Vagina (tissue), 2 donors: ENCODE results near the gene RFK. TPM values are rescaled to one million over a fixed set of nuclear protein-coding genes. Genes with fewer than 3 reads are reported as not detected.

Experiments
- DNase-seq, 2 donors: peaks; one replicate each; pipeline ENCODE4 v3.0.0-alpha.2; 2017; ENCODE audit errors: extremely low spot score in 2 of 2
- H3K27ac ChIP-seq: fragments of 200-600 bp; sonication (generic); one replicate; pipeline ENCODE4 v1.5.1; 2019
- H3K27me3 ChIP-seq: fragments of 200-600 bp; sonication (generic); one replicate; pipeline ENCODE4 v1.5.1; 2019
- H3K36me3 ChIP-seq, 2 donors: fragments of 200-600 bp; sonication (generic); one replicate each; pipeline ENCODE4 v1.5.1; 2017 to 2019
- H3K4me1 ChIP-seq: fragments of 200-600 bp; sonication (generic); one replicate; pipeline ENCODE4 v1.5.1; 2019
- H3K4me3 ChIP-seq, 2 donors: fragments of 200-600 bp; sonication (generic); 1 replicate in 1 of 2; 2 replicates in 1 of 2; pipeline ENCODE4 v1.5.1; 2016 to 2019
- H3K9me3 ChIP-seq: fragments of 200-600 bp; sonication (generic); one replicate; pipeline ENCODE4 v1.5.1; 2019
- CTCF ChIP-seq, 3 experiments: fragments of 450-650 bp in 2 of 3; fragments of 200-600 bp in 1 of 3; sonication (generic) in 1 of 3; IDR thresholded peaks; one replicate each; pipeline ENCODE4 v1.5.1; 2017 to 2019; ENCODE audit warnings: antibody characterized with exemption in 3 of 3, mild to moderate bottlenecking in 2 of 3, moderate library complexity in 2 of 3
- POLR2A ChIP-seq, 2 donors: fragments of 450-650 bp; IDR thresholded peaks; one replicate each; pipeline ENCODE4 v1.6.1; 2017; ENCODE audit warnings: antibody characterized with exemption in 2 of 2, mild to moderate bottlenecking in 2 of 2, moderate library complexity in 2 of 2
- POLR2AphosphoS5 ChIP-seq, 2 donors: sonication (generic); formaldehyde crosslinking; IDR thresholded peaks; one replicate each; pipeline ENCODE4 v1.9.0; 2017; ENCODE audit warnings: antibody characterized with exemption in 2 of 2, mild to moderate bottlenecking in 2 of 2, low read depth in 1 of 2; ENCODE audit not compliant: insufficient read depth in 1 of 2
- intact Hi-C: fragments of 100-400 bp; cut with DNase I; formaldehyde crosslinking; loops from one replicate; pipeline ENCODE4 v1.15.1; 2023
- total RNA-seq: library from RNA; depleted of rRNA; stranded (reverse); fragments of >200 nt; gene quantifications from one replicate; pipeline ENCODE4 v1.2.3, GENCODE V29; 2016

Gene RFK
- total RNA-seq, 1 donor from 2014 or later, result 16.7 TPM

GRCh38 chr9:76405340-76405739 lies 11.1 kb upstream of the RFK start:
- Histone ChIP-seq H3K27me3 (no peaks in the 10 kb centered on the region), H3K36me3 (no peaks in the 10 kb centered on the region), H3K27ac (no peak overlapping the region), H3K4me3 (no peak overlapping the region), H3K4me1 (no peaks in the 10 kb centered on the region), H3K9me3 (no peaks in the 10 kb centered on the region)
- intact Hi-C loops, result no loop called here
- TF ChIP-seq POLR2A (IDR thresholded peaks at IDR 0.05), result no peak
- no peak for DNase-seq

GRCh38 chr9:76404401-76404800 lies 10.2 kb upstream of the RFK start:
- no peaks in the 10 kb centered on the region for H3K4me1 ChIP-seq
- H3K27me3 ChIP-seq, result no peaks in the 10 kb centered on the region
- TF ChIP-seq CTCF (IDR thresholded peaks at IDR 0.05) (no peak), POLR2A (IDR thresholded peaks at IDR 0.05) (no peak), POLR2AphosphoS5 (IDR thresholded peaks at IDR 0.05; ENCODE audit: insufficient read depth in 1 of 2, low read depth in 1 of 2) (no peak)
- no peaks in the 10 kb centered on the region for H3K9me3 ChIP-seq
- DNase-seq, result no peak
- no peaks in the 10 kb centered on the region for H3K36me3 ChIP-seq
- no peak overlapping the region for H3K4me3 ChIP-seq
- intact Hi-C loops, result no loop called here
- no peak overlapping the region for H3K27ac ChIP-seq

GRCh38 chr9:76403352-76403751 lies 9.1 kb upstream of the RFK start:
- DNase-seq, result no peak
- Histone ChIP-seq H3K27me3 (no peaks in the 10 kb centered on the region), H3K4me3 (peak overlapping the region in 1 of 2 donors; percentile 7), H3K36me3 (no peaks in the 10 kb centered on the region), H3K27ac (no peak overlapping the region), H3K4me1 (no peaks in the 10 kb centered on the region), H3K9me3 (no peaks in the 10 kb centered on the region)
- intact Hi-C loops, result no loop called here
- no peak for TF ChIP-seq POLR2A (IDR thresholded peaks at IDR 0.05)
- TF ChIP-seq POLR2AphosphoS5 (IDR thresholded peaks at IDR 0.05; ENCODE audit: insufficient read depth in 1 of 2, low read depth in 1 of 2), result peak in 1 of 2 donors; percentile 62
- peak in 1 of 3 experiments; percentile 49 for TF ChIP-seq CTCF (IDR thresholded peaks at IDR 0.05)

GRCh38 chr9:76401580-76402354 lies 7.5 kb upstream of the RFK start:
- no peaks in the 10 kb centered on the region for H3K4me1 ChIP-seq
- H3K9me3 ChIP-seq, result no peaks in the 10 kb centered on the region
- no peaks in the 10 kb centered on the region for H3K27me3 ChIP-seq
- H3K36me3 ChIP-seq, result no peaks in the 10 kb centered on the region
- intact Hi-C loops, result no loop called here
- TF ChIP-seq CTCF (IDR thresholded peaks at IDR 0.05) (no peak), POLR2AphosphoS5 (IDR thresholded peaks at IDR 0.05; ENCODE audit: insufficient read depth in 1 of 2, low read depth in 1 of 2) (no peak), POLR2A (IDR thresholded peaks at IDR 0.05) (no peak)
- no peak overlapping the region for H3K27ac ChIP-seq
- no peak overlapping the region for H3K4me3 ChIP-seq
- DNase-seq, result no peak

GRCh38 chr9:76401176-76401575 lies 7.0 kb upstream of the RFK start:
- Histone ChIP-seq H3K4me3 (no peak overlapping the region), H3K27ac (no peak overlapping the region), H3K27me3 (no peaks in the 10 kb centered on the region), H3K36me3 (no peaks in the 10 kb centered on the region), H3K9me3 (no peaks in the 10 kb centered on the region), H3K4me1 (no peaks in the 10 kb centered on the region)
- no peak for DNase-seq
- intact Hi-C loops, result no loop called here
- TF ChIP-seq CTCF (IDR thresholded peaks at IDR 0.05) (no peak), POLR2A (IDR thresholded peaks at IDR 0.05) (no peak), POLR2AphosphoS5 (IDR thresholded peaks at IDR 0.05; ENCODE audit: insufficient read depth in 1 of 2, low read depth in 1 of 2) (no peak)
